Loucy (cell line): ENCODE measurements around the gene SCP2D1.

ENCODE experiments used
- H2AFZ ChIP-seq: fragments of 200-600 bp; sonication (generic); 2 replicates; pipeline ENCODE4 v1.6.0; 2016; ENCODE audit warnings: antibody characterized with exemption, mild to moderate bottlenecking, low read length, moderate library complexity
- H3F3A ChIP-seq: fragments of 200-600 bp; 2 replicates; pipeline ENCODE4 v1.6.0; 2016; ENCODE audit warnings: antibody characterized with exemption, low read depth, mild to moderate bottlenecking
- H3K27me3 ChIP-seq: fragments of 200-600 bp; sonication (generic); 2 replicates; pipeline ENCODE4 v1.6.1; 2014; ENCODE audit warnings: low read length, mild to moderate bottlenecking; ENCODE audit not compliant: insufficient read depth, poor library complexity, severe bottlenecking
- H3K36me3 ChIP-seq: fragments of 200-600 bp; sonication (generic); 2 replicates; pipeline ENCODE4 v1.6.1; 2016; ENCODE audit warnings: low read length; ENCODE audit not compliant: insufficient read depth
- H3K4me1 ChIP-seq: fragments of 200-600 bp; sonication (generic); 2 replicates; pipeline ENCODE4 v1.5.1; 2014; ENCODE audit warnings: low read length, mild to moderate bottlenecking; ENCODE audit not compliant: insufficient read depth, poor library complexity, severe bottlenecking
- H3K4me2 ChIP-seq: fragments of 200-600 bp; sonication (generic); 2 replicates; pipeline ENCODE4 v1.6.0; 2014; ENCODE audit warnings: antibody characterized with exemption, low read length, low read depth, mild to moderate bottlenecking; ENCODE audit not compliant: poor library complexity, severe bottlenecking
- H3K4me3 ChIP-seq: fragments of 200-600 bp; sonication (generic); 2 replicates; pipeline ENCODE4 v1.5.1; 2014; ENCODE audit warnings: low read length, mild to moderate bottlenecking, mixed read lengths; ENCODE audit not compliant: poor library complexity, severe bottlenecking
- H3K79me2 ChIP-seq: fragments of 200-600 bp; sonication (generic); 2 replicates; pipeline ENCODE4 v1.6.1; 2014; ENCODE audit warnings: low read length; ENCODE audit not compliant: insufficient read depth
- H3K9ac ChIP-seq: fragments of 200-600 bp; sonication (generic); 2 replicates; pipeline ENCODE4 v1.6.0; 2014; ENCODE audit warnings: mild to moderate bottlenecking, low read depth, low read length, moderate library complexity; ENCODE audit not compliant: poor library complexity, severe bottlenecking
- H3K9me2 ChIP-seq: fragments of 200-600 bp; sonication (generic); replicated peaks from 2 replicates; pipeline ENCODE4 v1.6.1; 2016; ENCODE audit warnings: low read depth, low read length, mixed read lengths
- H3K9me3 ChIP-seq: fragments of 200-600 bp; sonication (generic); 2 replicates; pipeline ENCODE4 v1.6.1; 2014; ENCODE audit warnings: mild to moderate bottlenecking, antibody characterized with exemption, low read length, low read depth; ENCODE audit not compliant: insufficient read depth
- H4K20me1 ChIP-seq: fragments of 200-600 bp; sonication (generic); 2 replicates; pipeline ENCODE4 v1.6.0; 2014; ENCODE audit warnings: antibody characterized with exemption, low read length, mild to moderate bottlenecking; ENCODE audit not compliant: insufficient read depth, poor library complexity, severe bottlenecking
- CTCF ChIP-seq: fragments of 200-600 bp; sonication (generic); conservative IDR thresholded peaks from 2 replicates; pipeline ENCODE4 v1.5.1; 2014; ENCODE audit warnings: mild to moderate bottlenecking, antibody characterized with exemption, low read length
- EZH2phosphoT487 ChIP-seq: fragments of 200-600 bp; IDR thresholded peaks from 2 replicates; pipeline ENCODE4 v1.6.1; 2018; ENCODE audit warnings: antibody characterized with exemption, mild to moderate bottlenecking, moderate library complexity, borderline replicate concordance

Gene SCP2D1

GRCh38 chr20:18853946-18854646 is 40.5 kb downstream of the SCP2D1 start:
- Histone ChIP-seq H3K27me3 (no peaks in the 10 kb centered on the region), H3K9ac (no peak overlapping the region)
- TF ChIP-seq EZH2phosphoT487: no peak
- TF ChIP-seq CTCF: no peak

GRCh38 chr20:18855882-18856281 is 42.3 kb downstream of the SCP2D1 start:
- no peaks in the 10 kb centered on the region for H3K27me3 ChIP-seq

More at GRCh38 chr20:18853946-18854646, 40.5 kb downstream of the SCP2D1 start:
- Histone ChIP-seq H2AFZ (no peak overlapping the region), H3K4me3 (no peak overlapping the region), H3K9me3 (no peaks in the 10 kb centered on the region), H3K36me3 (no peaks in the 10 kb centered on the region), H3K4me2 (no peak overlapping the region), H3K79me2 (no peaks in the 10 kb centered on the region), H3K9me2 (no peaks in the 10 kb centered on the region), H3K4me1 (no peaks in the 10 kb centered on the region), H4K20me1 (no peaks in the 10 kb centered on the region), H3F3A (no peaks in the 10 kb centered on the region)

GRCh38 chr20:18856873-18857272 is 43.3 kb downstream of the SCP2D1 start:
- Histone ChIP-seq H4K20me1 (no peaks in the 10 kb centered on the region), H3K4me3 (no peak overlapping the region), H3K4me1 (no peaks in the 10 kb centered on the region), H3K79me2 (no peaks in the 10 kb centered on the region), H3K36me3 (no peaks in the 10 kb centered on the region), H3K9ac (no peak overlapping the region), H2AFZ (no peak overlapping the region), H3F3A (no peaks in the 10 kb centered on the region), H3K4me2 (no peak overlapping the region), H3K9me3 (no peaks in the 10 kb centered on the region), H3K9me2 (no peaks in the 10 kb centered on the region), H3K27me3 (no peaks in the 10 kb centered on the region)
- TF ChIP-seq EZH2phosphoT487: no peak
- TF ChIP-seq CTCF: no peak

More at GRCh38 chr20:18855882-18856281, 42.3 kb downstream of the SCP2D1 start:
- no peaks in the 10 kb centered on the region for H3K36me3 ChIP-seq
- TF ChIP-seq EZH2phosphoT487 (no peak), CTCF (no peak)
- no peaks in the 10 kb centered on the region for H3K9me3 ChIP-seq
- H3K4me1 ChIP-seq: no peaks in the 10 kb centered on the region
- H3K9me2 ChIP-seq: no peaks in the 10 kb centered on the region
- H3K79me2 ChIP-seq: no peaks in the 10 kb centered on the region
- H3F3A ChIP-seq: no peaks in the 10 kb centered on the region
- H3K9ac ChIP-seq: no peak overlapping the region
- no peak overlapping the region for H3K4me2 ChIP-seq
- H2AFZ ChIP-seq: no peak overlapping the region
- H3K4me3 ChIP-seq: no peak overlapping the region
- H4K20me1 ChIP-seq: no peaks in the 10 kb centered on the region
